SK-N-DZ (cell line): Measurements from ENCODE around the gene BCL2L13.
"Not testable (repeated sequence)": the region's sequence is repeated elsewhere in the genome, so short reads cannot be mapped to it uniquely, and the experiment has no call there.

ENCODE experiments used
- DNase-seq: peaks from one replicate; pipeline ENCODE4 v3.0.0-alpha.2; 2015; ENCODE audit warnings: low spot score

Gene BCL2L13

DNA sequence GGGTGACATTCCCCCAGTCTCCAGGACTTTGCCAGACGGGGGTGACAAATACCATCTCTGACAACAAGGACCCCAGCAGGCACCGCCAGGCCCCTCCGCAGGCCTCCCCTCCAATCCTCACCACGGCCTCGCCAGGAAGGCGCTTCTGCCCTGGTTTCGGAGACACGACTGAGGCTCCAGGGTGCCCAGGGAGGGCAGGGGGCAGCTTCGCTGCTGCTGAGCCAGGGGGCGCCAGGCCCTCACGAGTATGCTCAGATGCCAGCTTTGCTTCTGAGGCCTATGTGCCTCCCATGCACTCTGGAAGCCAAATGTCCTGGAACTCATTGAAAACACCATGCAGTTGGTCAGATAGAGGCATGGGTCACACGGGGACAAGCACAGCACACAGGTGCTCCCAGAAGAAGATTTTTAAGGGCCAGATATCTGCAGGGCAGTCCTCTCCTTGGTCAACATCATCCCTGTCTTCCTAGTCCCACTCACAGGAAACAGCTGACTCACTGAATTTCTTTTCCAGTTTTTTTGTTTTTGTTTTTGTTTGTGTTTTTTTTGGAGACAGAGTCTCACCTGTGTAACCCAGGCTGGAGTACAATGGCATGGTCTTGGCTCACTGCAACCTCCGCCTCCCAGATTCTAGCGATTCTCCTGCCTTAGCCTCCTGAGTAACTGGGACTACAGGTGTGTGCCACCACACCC, 115.8 kb downstream of the BCL2L13 start:
- no peak for DNase-seq

DNA sequence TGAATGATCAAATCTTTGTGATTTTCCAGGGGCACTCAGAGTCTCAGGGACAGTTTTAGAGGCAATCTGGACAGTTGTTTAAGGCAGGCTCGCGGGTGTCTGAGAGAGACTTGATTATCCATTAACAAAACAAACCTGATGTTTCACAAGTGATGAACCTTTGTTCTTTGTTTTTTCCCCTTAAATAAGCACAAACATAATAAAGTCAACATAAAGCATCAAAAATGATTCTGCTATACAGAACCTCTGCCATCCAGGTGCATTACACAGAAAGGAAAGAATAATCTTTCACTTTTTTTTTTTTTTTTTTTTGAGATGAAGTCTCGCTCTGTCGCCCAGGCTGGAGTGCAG, 122.6 kb downstream of the BCL2L13 start:
- DNase-seq: no peak

DNA sequence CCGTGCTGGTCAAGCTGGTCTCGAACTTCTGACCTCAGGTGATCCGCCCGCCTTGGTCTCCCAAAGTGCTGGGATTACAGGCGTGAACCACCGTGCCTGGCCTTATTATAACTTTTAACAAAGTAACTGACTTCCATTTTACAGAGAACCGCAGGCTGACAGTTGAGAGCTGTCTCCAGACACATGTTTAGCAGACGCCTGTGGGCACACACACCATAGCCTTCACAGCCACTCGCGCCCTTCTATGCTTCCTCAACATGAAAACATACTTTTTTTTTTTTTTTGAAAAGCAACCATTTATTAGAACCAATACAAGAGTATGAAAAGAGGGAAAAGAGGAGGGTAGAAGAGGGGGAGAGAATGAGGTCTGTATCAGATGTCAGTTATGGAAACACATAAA, 124.9 kb downstream of the BCL2L13 start:
- DNase-seq: not testable (repeated sequence)

DNA sequence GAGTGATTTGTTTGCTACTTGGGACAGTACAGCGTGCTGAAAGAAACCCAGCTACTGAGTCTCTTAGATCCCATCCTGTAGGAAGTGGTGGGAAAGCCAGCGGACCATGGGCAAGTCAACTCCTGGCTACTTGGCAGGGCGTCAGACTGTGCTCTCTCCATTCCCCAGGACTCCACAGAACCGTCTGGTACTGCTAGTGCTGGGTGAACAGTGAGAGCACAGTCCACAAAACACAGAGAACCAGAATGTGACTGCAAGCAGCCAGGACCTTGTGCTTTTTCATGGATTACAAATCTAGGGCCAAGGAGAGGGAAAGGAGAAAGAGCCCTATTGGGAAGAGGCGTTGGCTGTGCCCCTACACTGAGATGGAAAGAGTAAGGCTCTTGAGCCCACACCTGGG, 125.5 kb downstream of the BCL2L13 start:
- no peak for DNase-seq

DNA sequence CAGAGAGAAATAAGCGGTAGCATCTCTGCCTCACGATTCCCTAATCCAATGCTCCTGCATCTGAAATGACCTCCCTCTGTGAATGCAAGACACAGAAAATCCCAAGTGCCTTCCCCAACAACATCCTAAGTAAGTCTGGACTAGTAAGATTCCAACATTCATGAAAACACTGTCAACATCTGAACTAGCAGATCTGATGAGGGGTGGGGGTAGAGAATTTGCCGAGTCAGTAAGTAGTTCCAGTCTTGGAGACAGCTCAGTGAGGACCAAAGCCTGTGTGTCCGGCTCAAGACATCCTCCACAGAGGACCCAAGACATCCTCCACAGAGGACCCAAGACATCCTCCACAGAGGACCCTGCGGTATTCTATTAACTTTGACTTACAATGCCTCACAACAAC, 126.3 kb downstream of the BCL2L13 start:
- DNase-seq: not testable (repeated sequence)

DNA sequence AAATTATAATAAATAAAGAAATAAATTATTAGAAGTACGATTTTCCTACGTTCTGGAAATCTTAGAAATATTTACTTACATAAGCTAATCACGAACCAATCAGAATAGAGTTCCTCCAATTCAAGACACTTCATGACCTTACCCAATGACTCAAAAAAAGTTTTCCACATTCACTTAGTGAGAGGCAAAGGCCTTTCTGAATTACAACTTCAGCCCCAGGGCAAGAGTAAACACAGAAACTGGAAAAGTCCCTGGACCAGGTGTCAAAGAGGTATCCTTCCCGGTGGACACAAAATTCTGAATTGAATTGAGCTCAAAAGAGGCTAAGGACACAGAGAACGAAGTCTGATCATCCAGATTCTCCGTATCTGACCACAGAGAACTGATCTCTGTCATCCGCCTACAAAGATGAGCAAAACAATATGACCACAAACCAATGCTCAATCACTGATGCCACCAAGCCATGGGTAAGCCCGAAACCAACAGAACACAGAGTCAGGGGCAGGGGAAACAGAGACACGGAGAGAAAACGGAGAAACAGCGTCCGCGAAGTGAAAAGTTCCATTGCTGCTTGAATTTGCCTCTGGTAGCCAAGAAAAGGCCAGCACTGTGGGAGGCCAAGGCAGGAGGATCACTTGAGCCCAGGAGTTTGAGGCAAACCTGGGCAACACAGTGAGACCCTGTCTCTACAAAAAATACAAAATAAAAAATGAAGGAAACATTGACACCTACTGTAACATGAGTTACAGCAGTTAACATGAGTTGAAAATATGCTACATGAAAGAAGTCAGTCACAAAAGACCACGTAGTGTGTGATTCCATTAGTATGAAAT, 128.9 kb downstream of the BCL2L13 start:
- no peak for DNase-seq

DNA sequence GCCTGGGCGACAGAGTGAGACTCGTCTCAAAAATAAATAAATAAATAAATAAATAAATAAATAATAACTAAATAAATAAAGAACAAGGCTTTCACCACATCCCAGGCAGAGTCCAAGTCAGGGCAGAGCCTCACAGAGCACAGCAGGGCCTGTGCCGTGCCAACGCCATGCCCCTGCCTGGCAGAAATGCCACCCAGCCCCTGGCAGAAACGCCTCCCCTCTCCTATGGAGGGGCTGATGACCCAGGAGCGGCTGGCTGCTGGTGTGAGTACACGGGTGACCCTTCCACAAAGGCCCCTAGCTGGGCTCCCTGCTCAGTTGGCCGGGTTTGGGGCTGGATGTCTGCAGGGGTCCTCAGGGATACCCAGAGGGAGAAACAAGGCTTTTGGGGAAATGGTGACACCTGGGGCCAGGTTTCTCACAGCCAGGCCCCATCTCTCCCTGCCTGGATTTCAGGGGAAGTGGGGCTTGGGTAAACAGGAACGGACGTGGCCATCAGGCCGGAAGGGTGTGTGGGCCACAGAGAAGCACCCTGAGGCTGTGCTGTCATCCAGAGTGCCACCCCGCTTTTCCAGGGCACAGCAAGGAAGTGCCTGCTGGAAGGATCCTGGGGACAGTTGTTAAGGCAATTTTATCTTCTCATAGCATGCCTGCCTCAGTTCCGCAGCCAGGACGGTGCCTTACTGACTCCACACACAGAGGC, 130.6 kb downstream of the BCL2L13 start:
- no peak for DNase-seq

DNA sequence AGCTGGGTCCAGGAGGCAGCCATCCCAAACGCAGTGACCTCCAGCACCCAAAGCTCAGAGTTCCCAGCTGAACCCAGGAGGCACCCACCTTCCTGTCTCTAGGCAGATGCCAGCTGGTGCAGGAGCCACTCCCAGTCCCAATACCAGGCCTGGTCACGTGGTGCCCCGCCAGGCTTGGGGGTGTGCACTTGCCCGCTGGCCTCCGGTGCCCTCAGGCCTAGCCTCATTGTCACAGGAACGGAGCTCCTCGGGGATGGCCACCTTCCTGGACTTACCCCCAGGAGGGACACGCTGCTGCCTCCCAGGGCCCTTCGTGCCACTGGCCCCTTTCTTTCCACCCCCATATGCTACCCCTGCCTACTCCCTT, 131.1 kb downstream of the BCL2L13 start:
- DNase-seq: no peak

DNA sequence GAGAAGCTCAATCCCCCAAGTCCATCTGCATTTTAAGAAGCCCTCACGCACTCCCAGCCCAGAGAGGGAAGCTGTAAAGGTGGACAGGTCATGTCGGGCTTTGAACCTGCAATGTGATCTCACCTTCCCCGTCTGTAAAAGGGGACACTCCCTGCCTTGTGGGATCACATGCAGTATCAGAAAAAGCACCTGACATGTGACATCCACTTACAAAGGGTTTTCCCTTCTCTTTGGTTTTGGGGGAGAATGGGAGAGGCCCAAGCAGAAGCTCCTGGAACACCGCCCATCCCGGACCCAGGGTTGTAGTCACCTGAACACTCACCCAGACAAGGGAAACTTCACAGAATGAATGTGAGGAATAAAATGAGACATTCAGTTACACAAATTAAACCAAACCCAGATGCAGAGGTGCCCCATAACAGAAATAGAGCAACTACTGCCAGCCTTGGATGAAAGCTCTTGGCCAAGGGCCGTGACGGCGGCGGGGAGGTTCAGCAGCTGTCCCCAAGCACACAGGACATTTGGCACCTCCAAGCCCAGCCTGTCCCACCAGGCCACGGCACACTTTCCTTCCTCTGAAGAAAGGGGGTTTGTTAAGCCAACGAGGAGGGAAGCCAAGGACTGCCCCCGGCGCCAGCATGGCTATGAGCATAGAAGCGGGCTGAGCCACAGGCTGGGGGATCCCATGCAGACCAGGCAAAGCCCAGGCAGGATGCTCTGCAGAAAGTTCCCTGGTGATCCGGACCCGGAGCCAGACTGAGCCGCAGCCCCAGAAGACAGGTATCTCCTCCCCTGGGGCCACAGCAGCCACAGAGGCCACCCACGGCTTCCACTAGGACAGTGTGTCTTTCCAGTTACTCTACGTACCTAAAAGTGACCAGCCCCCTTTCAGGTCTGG, 131.9 kb downstream of the BCL2L13 start:
- DNase-seq: no peak

DNA sequence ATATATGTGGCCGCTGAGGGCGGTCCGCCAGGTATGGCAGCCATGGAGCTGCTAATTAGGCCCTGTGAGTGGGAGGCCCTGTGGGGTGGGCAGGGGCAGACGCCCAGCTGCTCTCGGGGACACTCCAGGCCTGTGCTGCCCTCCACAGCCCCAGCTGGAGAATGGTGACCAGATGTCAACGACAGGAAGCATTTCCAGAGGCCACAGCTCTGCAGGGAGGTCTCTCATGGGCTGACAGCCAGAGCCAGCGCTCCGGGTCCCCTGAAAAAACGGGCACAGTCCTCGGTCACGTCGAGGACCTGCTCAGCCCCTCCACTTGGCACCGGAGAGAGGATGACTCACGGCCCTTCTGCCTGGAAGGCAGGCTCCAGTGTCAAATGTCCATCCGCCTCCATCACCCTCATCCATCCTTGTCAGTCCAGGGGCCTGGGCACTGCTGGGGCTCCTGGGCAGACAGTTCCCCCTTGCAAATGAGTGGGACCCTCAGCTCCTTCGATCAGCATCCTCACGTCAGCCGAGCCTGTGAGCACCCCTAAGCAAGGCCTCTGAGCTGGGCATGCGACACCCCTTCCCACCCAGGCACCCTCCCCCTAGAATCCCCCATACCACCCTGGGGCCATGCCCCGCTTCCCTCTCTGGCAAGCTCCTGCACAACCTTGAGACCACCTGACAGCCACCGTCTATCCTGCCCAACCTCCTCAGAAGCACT, 133.8 kb downstream of the BCL2L13 start:
- DNase-seq: peak; percentile 47

DNA sequence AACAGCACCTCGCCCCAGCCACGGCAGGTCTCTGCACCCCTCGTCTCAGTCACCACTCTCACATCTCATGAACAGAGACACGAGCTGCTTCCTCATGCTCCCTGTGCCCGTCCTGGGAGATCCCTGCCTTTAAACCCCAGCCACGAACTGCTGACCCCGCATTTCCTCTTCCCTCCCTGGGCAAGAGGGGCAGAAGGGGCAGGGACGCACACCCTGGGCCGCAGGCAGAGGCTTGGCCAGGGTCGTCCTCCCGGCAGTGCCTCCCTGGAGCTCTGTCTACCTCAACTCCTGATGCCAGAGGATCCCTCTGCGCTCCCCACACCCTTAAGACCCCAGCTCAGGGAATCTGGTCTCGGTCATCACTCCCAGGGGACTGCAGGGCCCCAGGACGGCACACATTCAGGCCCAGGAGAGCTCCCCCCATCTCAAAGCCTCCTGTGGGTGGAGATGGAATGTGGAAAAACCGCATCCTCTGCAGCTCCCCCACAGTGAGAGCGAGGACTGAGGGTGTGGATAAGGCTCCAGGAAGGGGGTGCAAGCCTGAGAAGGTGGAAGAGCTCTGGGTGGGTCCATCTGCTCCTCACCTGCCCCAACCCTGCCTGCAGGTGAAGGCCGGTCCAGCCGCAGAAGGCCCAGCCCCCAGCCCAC, 134.5 kb downstream of the BCL2L13 start:
- DNase-seq: no peak

DNA sequence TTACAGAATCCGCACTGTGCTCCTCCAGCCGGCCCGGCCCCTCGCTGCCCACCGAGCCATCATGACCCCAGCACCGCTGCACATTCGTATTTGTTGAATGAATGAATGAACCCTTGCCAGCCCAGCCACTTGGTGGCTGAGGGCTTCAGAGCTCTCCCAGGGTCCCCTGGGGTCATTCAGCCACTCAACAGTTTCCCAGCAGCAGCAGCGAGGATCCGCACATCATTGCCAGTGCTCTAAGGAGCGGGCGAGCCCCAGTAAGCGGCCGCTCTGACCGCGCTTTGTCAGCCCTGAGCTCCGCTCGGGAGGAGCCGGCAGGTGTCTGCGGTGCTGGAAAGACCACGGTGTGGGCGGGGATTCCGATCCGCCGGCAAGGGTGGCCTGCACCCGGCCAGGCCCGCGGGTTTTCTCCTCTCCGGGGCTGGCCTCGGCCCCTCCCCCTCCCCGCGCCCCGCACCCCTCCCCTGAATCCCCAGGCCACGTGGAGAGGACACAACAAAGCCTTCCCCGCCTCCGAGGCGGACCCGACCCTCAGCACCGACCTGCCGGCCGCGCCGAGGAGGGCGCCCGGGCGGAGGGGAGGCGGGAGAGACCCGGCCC, 135.1 kb downstream of the BCL2L13 start:
- DNase-seq: peak; percentile 81

DNA sequence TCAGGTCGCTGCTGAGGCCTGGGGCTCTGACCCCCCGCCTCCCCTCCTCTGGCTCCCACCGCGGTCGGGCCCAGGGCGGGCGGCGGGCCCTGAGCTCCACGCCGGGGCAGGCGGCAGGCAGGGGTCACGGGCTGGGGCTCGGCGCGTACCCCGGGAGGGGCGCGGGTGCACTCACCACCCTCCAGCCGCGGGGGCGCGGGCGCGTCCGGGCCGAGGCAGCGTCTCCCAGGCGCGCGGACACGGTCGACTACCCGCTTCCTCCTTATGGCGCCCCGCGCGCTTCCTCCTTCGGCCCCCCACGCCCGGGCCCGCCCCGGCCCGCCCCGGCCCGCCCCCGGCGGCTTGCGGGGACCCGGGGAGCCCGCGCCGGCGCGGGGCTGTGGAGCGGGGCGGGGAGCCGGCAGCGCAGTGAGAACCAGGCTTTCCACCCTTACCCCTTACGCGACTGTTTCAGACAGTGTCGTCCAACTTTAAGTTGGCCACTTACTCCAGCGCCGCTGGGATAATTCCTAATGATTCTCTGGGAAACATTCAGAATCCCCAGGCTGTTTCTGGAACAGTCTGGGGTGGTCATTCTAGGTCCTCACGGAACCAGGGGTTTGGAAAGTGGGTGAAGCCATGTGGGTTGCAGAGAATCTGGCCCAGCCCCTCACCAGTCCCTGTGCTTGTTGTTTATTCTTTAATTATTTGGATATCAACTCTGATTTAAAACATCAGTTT, 135.8 kb downstream of the BCL2L13 start, which contains the start of gene BID:
BID (minus strand) TSS at position 264 of the 720 bp plus-strand sequence. CDS start 24,353 bp downstream, outside the sequence.
- no peak for DNase-seq

DNA sequence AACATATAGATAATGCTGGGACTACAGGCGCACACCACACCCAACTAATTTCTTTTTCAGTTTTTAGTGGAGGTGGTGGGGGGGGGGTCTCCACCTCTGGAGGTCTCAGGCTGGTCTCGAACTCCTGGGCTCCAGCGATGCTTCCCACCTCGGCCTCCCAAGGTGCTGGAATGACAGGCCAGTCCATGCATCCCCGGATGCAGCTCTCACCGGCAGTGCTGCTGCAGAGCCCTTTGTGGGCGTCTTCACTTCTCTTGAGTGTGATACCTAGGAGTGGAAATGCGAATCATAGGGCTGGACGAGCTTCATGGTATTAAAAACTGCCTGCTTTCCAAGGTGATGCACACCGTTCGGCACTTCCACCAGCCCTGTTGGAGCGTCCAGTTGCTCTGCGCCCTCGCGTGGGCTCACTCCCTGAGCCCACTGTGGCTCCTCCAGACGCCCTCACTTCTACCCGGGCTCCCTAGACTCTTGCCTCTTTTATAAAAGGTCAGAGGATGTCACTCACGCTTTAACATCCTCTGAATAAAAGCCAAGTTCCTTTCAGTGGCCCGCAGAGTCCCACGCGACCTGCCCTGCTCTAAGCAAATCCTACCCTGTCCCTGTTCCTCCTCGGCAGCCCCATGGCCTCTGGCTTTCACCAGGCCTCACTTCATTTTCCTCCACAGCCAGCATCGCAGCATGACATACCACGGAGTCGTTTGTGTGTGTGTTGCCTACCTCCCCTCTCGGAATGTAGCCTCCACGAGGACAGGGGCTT, 136.5 kb downstream of the BCL2L13 start:
- no peak for DNase-seq

DNA sequence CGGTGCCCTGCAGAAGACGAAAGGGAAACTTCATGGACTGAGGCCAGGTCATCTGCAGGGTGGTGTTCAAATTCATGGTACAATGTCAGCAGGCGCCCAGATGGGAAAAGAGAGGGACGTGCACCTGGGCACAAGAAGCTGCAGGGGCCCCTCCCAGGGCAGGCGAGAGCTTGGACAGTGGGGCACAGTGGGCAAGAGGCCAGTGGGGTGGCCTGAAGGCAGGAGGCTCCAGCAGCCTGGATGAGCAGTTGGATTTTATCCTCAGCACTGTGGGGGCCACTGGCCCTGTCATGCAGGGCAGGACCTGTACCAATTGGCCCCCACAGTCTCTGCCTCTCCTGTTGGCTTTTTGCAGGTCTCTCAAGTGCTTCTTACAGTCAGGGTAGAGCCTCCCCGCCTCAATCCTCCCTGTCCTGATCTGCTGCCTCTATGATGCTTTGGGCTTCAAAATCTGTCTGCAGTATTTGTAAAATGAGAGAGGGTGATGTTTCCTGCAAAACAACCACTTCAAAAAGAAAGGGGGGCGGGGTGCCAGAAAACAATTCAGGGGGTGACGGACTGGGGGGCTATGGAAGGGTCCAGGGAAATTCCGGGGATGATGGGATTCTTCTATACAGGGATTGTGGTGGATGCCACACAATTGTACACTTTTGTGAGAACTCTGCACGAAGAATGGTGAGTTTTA, 137.4 kb downstream of the BCL2L13 start:
- DNase-seq: no peak

DNA sequence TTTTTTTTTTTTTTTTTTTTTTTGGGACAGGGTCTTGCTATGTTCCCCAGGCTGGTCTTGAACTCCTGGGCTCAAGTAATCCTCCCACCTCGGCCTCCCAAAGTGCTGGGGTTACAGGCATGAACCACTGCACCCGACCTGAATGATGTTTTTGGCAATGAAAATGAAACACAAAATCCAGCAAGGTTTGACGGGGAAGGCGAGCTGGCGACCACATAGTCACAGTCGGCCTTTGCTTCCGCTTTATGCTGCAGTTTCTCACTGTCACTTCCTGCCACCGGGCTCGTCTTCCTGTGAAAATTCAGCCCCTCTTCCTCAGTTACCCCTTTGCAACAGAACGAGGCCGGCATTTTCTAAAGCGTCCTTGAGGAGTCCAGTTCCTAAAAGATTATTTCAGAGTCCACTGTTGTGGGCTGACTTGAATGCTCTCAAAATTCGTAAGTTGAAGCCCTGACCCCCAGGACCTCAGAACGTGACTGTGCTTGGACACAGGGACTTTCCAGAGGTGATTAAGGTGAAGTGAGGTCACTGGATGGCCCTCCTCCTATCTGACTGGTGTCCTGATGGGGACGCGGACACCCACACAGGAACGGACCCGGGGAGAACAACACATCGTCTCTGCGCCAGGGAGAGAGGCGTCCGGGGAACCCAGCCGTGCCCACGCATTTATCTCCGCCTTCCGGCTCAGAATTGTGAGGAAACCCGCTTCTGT, 138.6 kb downstream of the BCL2L13 start:
- DNase-seq: no peak

DNA sequence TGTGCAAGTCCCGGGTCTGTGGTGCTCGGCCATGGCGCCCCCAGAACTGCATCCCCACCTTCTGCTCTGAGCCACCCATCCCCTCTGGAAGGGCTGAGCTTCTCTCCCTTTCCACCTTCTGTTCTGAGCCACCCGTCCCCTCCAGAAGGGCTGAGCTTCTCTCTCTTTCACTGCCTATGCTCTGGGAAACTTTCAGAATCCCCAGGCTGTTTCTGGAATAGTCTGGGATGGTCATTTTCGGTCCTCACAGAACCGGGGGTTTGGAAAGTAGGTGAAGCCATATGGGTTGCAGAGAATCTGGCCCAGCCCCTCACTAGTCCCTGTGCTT, 139.1 kb downstream of the BCL2L13 start:
- no peak for DNase-seq
